Measurements from ENCODE around the gene FAU.

- TF ChIP-seq CTCF (IDR thresholded peaks at IDR 0.05) (peak in 1 of 6 experiments; percentile 12), POLR2AphosphoS5 (IDR thresholded peaks at IDR 0.05) (peak; percentile 61 to 66), POLR2A (IDR thresholded peaks at IDR 0.05) (peak in 1 of 4 donors; percentile 40), EP300 (IDR thresholded peaks at IDR 0.05) (no peak)
These were observed 13.2 kb upstream of the FAU start for GRCh38 chr11:65134952-65135632.

All from upper lobe of left lung (tissue), 4 donors.